Measurements from ENCODE around the gene TMEM120B.
"Not testable (repeated sequence)": the region's sequence is repeated elsewhere in the genome, so short reads cannot be mapped to it uniquely, and the experiment has no call there.

TMEM120B gene

DNA sequence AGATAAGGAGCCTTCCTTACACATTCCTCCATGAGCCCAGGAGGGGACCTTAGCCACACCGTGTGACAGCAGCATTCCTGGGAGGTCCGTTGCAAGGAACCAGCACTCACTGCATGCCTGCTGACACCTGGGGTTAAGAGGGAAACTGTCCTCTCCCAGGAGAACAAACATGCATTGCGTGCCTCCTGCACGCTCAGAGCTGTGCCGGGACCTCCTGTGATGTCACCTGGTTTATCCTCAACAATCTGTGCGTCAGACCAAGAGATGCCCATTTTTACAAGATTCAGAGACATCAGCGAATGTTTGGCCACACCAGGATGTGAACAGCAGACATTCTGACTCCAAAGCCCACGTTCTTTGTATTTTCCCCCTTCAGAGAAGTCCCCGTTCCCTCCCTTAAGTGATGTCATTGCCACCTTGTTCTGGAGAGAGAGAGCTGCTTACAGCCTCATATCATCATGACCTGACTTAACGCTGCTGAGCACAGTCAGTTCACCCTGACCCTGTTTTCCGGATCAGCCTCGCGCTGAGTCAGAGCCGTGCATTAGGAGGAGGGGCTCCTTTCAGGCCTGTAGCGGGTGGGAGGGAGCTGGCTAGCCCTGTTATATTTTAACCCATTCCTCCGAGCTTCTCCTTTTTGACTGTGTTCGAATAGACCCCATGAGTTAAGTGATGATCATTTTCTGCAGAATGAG lies 36.2 kb downstream of the TMEM120B start:
- FAIRE-seq, result peak; percentile 91

DNA sequence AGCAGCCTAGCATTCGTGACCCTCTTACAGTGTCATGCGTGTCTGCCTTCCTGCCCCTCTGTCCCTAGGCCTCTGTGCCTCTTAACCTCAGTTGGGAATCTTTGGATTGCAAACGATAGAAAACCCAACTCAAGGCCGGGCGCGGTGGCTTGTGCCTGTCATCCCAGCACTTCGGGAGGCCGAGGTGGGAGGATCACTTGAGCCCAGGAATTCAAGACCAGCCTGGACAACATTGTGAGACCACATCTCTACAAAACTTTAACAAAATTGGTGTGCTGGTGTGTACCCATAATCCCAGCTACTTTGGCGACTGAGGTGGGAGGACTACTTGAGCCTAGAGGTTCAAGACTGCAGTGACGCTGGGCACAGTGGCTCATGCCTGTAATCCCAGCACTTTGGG lies 36.7 kb downstream of the TMEM120B start:
- no peak for FAIRE-seq

DNA sequence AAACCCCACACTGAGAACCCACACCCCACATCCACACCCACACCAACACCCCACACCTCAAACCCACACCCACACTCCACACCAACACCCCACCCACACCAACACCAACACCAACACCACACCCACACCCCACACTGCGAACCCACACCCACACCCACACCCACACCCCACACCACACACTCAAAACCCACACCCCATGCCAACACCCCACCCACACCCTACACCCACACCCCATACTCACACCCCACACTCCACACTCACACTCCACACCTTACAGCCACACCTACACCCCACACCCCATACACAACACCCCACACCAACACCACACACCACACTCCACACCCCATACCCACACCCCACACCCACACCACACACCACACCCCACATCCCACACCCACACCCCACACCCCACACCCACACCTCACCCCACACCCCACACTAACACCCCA lies 38.0 kb downstream of the TMEM120B start:
- FAIRE-seq, result no peak

DNA sequence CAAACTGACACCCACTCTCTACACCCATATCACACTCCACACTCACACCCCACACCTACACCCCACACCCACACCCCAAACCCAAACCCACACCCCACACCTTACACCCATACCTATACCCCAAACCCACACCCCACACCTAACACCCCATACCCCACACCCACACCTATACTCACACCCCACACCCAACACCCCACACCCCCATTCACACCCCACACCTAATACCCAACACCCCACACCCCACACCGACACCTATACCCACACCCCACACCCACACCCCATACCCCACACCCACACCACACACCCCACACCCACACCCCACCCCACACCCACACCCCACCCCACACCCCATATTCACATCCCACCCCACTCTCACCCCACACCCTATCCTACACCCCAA lies 38.5 kb downstream of the TMEM120B start:
- no peak for FAIRE-seq

DNA sequence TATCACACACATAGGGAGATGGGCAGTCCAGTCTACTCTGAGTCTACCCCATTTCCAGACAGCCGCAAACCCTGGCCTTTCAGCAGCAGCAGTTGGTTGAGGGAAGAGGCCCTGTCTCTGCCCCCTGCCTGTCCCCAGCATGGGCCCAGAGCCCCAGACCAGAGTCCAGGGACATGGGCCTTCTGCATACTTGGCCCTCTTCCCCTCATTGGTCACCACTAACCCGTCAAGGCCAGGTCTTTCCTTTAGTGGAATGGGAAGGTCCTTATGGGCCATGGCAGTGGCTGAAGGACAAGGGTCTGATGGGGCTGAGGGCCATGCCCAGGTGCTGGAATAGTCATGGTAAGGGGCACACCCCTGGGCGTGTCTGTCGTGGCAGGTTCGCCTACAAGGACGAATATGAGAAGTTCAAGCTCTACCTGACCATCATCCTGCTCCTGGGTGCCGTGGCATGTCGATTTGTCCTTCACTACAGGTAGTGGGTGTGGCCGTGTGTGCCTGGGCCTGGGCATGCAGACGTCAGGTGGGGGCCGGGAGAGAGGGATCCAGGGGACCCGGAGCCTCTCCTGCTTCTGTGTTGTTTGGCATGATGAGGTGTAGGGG lies 39.3 kb downstream of the TMEM120B start:
- FAIRE-seq, result no peak

DNA sequence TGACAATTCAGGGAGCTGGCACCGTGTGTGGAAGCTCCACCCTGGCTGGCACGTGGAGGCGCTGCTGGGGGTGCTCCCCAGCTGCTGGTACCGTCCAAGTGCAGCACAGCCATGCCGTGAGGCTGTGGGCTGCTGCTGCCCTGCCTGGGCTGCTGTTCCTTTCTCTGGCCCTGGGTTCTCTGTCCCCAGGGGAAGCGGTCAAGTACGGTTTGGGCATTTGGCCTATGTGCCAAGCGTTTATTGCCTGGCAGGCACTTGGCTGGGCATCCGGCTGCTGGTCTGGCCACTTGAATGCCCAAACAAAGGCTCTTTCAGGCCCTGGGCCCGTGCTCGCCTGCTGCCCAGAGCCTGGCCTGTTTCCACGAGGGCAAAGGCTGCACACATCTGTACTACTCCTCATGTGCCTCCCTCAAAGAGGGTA lies 41.3 kb downstream of the TMEM120B start:
- FAIRE-seq, result no peak

DNA sequence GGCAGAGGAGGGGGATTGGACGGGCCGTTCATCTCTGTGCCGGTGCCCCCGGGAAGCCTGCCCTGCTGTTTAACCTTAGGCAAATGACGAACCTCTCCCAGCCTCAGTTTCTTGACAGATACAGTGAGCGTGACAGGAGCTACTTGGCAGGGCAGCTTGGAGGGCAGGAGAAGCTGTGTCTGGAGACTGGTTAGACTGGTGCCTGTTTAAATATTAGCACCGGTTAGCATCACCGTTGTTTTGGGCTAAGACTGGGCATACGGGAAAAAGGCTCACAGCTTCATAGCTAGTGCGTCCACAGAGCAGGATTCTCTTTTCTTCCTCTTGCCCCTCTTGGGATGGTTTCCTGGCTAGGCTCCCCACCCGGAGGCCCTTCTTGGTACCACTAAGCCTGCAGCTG lies 42.3 kb downstream of the TMEM120B start:
- no peak for FAIRE-seq

DNA sequence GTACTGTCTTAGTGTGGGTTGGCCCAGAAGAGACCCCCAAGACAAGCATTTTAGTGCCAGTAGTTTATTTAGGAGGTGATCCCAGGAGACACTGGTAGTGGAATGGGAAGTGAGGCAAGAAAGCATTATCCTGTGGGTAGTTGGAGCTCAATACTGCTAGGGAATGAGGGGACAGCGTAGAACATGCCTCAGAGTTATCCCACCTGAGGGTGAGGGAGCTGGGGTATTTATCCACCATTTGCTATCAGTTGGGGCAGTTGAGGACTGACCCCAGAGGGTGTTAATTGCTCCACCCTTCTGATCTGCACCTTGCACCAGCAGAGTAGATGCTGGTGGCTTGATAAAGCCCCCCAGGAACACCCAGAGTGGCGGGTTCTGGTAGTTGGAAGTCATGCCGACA lies 43.0 kb downstream of the TMEM120B start:
- FAIRE-seq, result no peak

DNA sequence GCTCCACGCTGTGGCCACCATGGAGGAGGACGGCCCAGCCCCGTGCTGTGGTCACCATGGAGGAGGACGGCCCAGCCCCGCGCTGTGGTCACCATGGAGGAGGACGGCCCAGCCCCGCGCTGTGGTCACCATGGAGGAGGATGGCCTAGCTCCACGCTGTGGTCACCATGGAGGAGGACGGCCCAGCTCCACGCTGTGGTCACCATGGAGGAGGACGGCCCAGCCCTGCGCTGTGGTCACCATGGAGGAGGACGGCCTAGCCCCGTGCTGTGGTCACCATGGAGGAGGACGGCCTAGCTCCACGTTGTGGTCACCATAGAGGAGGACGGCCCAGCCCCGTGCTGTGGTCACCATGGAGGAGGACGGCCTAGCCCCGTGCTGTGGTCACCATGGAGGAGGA lies 46.0 kb downstream of the TMEM120B start:
- FAIRE-seq, result not testable (repeated sequence)

DNA sequence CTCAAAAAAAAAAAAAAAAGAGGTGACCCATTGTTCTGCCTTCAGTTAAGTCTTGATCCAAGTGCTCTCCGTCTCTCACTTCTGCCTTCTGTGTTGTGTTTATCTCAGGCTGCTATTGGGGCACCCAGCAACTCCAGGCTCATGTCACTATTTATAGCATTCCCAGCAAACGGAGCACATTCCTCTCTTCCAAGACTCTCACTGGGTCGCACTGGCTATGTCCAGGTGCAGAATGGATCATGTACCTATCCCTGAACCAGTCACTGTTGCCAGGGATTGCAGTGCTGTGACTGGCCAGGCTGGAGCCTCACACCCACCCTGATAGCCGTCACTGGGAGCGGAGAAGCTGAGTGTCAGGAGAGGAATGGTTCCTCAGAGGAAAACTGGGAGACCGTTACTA lies 49.7 kb downstream of the TMEM120B start:
- no peak for FAIRE-seq

DNA sequence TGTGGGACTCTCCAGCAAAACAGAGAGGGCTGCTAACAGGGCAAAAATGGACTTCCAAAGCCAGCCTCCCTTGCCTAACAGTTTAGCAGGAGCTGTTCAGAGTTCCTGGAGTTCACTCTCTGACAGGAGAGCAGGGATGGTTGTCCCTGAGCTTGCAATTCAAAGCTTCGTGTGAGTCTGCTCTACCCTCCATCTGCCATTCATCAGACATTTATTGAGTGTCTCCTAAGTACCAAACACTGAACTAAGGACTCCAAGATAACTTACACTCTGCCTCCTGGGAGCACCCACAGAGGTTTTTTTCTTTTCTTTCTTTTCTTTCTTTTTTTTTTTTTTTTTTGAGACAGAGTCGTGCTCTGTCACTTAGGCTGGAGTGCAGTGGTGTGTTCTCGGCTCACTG lies 52.3 kb downstream of the TMEM120B start:
- no peak for FAIRE-seq

DNA sequence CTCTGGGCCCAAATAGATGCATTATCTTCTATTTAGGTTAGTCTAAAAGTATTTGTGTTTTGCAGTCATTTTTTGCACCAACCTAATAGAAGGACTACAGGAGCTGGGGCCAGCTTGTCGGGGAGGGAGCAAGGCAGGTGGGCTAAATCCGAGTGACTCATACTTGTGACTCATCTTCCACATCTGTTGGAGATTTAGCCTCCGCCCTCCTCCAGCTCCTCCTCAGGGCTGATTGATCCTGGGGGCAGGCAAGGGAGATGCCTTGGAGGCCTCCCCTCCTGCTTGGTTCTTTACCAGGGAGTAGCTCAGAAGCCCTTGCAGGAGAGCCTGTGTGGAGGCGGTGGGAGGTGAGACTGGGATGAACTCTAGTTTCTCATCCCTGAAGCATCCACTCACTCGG lies 53.0 kb downstream of the TMEM120B start:
- FAIRE-seq, result no peak

DNA sequence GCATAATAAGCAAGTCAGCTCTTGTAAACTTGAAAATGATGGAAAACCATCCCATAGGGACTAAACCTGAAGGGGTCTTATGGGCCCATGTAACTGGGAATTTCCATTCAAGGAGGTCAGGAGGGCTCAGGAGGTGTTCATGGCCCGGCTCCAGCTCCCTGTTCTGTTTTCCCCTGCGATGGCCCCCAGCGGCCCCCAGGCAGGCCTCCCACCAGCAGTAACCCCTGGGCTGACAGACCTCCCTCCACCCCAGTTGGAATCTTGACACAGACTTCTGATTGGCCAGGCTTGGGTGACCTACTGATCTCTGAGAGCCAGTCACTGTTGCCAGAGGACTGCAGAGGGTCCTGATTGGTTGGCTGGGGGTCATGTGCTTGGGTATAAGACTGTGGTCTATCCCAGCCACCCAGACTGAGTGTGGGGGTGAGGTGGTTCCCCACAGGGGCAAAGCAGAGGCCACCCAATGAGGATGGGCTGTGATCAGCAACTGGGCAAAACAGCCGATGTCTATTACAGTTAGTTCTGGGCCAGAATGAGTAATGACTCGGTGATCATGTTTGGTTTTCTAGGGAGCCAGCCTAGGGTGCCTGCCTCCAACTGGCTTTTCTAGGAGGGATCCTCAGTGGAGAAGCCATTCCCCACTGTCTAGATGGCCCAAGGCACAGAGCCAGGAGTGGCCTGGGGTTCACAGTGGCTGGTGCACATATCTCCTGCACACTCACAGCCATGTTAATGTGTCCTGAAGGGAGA lies 53.9 kb downstream of the TMEM120B start:
- no peak for FAIRE-seq

DNA sequence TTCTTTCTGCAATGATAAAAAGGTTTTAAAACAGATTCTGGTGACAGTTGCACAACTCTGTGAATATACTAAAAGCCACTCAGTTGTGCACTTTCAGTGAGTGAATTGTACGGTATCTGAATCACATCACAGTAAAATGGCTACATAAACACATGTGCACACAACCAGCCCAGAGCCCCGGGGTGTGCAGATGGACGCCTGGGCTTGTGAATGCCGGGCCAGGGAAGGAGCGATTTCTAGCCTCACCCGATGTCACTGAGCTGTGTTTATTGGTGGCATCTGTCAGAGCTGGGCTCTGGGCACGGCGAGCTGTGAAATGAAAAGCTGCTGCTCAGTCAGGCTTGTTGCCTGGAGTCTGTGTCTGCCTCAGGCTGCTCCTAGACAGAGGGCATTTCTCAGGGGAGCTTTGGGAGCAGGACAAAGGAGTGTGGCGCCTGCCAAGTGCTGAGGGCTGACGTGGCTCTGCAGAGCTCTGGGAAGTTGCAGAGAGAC lies 55.0 kb downstream of the TMEM120B start:
- no peak for FAIRE-seq

DNA sequence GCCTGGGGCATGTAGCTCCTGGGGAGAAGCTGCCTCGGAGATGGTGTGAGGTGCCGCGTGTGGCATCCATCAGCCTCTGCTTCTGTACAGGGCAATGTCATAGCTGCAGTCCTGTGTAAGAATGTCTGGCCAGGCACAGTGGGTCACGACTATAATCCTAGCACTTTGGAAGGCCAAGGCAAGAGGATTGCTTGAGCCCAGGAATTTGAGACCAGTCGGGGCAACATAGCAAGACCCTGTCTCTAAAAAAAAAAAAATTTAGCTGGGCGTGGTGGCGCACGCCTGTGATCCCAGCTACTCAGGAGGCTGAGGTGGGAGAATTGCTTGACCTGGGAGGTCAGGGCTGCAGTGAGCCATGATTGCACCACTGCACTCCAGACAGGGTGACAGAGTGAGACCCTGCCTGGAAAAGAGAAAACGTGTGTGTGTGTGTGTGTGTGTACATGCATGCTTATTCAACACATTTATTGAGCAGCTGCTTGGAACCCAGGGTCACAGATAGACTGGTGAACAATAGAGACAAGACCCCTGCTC lies 56.8 kb downstream of the TMEM120B start:
- FAIRE-seq, result no peak

DNA sequence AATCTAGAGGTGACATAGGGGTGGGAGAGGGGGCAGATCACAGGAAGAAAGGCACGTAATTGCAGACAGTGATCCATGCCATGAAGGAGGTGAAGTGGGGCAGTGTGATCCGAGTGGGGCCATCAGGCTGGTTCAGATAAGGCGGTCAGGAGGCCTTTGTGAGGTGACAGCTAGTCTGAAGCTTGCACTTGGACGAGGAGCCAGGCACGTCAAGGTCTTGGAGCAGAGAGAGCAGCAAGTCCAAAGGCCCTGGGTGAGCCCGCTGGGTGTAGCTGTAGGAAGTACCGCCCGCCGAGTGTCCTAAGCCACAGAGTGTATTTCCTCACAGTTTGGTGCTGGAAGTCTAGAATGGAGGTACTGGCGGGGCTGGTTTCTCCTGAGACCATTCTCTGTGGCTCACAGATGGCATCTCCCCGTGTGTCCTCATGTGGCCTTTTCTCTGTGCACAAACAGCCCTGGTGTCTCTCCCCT lies 57.3 kb downstream of the TMEM120B start:
- no peak for FAIRE-seq

DNA sequence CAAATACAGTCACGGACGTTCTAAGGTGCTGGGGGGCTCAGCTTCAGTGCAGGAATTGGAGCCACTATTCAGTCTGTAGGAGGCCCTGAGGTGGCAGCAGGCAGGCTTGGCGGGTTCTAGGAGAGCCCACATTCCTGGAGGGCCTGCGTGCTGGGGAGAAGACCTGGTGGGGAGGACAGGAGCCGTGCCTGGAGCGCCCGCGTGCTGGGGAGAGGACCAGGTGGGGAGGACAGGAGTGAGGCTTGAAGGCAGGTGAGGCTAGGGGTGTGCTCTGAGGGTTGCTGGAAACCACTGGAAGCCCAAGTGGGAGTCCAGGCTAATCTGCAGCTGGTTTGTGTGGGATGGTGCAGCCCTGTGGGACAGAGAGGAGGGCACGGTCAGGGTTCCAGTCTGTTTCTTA lies 57.8 kb downstream of the TMEM120B start:
- FAIRE-seq, result no peak

DNA sequence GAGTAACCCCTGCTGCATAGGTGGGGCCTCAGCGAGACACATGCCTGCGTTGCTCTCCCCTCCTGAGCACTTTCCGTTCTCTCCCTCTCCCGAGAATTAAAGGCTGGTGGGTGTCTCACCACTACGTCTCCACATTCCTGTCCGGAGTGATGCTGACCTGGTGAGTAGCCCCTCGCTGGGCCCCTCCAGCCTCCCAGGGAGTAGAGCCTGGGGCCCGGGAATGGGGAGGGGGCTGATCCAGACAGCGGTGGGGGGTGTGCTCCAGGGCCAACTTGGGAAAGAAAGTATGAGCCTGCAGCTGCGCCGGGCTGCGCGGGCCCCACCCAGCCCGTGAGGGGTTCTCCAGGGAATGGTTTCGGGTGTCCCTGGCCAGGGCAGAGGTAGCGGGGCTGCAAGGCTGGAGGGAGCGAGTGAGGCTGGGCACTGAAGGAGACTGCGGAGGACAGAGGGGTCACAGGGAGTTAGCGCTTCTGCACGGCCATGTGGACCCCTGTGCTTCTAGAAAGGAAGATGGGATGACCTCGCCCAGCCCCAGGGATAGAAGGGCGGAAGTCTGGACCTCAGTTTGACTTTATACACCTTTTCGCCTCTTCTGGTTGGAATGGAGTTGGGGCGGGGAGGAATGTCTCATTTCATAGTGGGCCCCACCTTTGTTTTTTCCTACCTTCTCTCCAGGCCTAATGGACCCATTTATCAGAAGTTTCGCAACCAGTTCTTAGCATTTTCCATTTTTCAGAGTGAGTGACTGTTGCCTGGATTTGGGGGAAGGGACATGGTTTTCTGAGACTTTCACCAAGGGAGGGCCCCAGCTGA lies 58.5 kb downstream of the TMEM120B start:
- no peak for FAIRE-seq

DNA sequence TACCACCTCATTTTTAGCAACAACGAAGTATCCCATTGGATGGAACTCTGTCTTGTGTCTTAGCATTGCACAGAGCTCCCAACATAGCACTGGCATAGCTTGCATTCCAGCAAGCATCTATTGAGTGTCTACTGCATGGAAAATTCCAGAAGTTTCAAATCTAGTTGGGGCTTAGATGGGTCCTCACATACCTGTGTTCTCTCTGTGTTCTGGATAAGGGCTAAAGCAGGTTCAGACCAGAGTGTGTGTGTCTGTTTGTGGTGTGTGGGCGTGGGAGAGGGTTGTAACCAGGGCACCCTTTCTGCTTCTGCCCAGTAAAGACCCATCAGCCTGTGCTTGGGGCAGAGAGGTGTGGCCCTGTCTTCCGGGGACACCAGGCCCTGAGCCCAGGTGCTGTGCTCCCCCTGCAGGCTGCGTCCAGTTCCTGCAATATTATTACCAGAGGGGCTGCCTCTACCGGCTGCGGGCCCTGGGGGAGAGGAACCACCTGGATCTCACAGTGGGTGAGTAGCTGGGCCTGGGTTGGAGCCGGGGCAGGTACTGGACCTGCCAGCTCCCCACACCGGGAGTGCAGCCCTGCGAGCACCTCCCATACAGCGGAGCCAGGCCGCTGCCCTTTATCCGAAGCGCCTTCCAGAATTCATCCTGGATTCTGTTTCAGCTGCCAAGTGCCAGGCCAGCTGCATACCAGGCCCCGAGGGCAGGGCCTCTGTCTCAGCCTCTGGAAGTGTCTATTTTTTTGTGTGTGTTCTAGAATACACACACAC lies 60.6 kb downstream of the TMEM120B start:
- FAIRE-seq, result no peak

DNA sequence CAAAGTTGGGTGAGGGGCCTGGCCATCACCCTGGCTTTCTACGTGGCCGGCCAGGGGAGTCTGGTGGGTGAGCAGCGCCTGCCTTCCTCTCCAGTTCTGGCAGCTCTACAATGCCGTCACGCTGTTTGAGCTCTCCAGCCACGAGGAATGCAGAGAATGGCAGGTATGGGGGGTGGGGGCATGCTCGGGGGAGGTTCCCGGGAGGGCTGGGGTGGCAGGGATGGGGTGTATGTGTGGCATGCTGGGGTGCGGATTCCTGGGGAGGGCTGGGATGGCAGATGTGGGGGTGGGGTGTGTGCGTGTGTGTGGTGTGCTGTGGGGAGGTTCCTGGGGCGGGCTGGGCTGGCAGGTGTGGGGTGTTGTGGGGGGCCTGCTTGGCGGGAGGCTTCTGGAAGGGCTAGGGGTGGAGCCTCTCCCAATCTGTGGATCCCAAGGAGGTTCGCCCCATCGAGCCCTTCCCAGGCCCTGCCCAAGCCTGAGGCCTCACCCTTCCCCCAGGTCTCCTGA lies 62.5 kb downstream of the TMEM120B start:
- FAIRE-seq, result no peak

DNA sequence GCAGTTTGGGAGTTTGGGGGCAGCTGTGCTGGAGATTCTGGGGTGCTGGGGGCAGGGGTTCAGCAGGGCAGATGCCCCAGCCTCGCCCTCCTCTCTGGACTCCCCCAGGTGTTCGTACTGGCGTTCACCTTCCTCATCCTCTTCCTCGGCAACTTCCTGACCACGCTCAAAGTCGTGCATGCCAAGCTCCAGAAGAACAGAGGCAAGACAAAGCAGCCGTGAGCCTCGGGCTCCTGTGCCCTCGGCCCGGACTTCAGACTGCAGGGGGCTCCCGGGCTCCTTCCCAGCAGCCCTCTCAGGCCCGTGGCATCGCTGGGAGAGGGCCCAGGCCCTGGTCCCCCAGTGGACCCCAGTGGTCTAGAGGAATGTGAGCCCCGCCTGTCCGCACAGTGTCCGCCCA lies 62.9 kb downstream of the TMEM120B start:
- no peak for FAIRE-seq
